Activated naive CD8-positive, alpha-beta T cell treated with anti-CD3 and anti-CD28 coated beads for 36 hours (primary cell): ENCODE results near the gene NMRK1. TPM values are rescaled to one million over a fixed set of nuclear protein-coding genes. Genes with fewer than 3 reads are reported as not detected.

Experiments
- DNase-seq: peaks from one replicate; pipeline ENCODE4 v3.0.0; 2021
- H3K27ac Mint-ChIP-seq: one replicate; pipeline ENCODE4 v1.8.0; 2022; ENCODE audit warnings: mild to moderate bottlenecking, moderate library complexity, mixed read lengths
- H3K27me3 Mint-ChIP-seq: one replicate; pipeline ENCODE4 v1.8.0; 2022; ENCODE audit warnings: mild to moderate bottlenecking, mixed read lengths
- H3K36me3 Mint-ChIP-seq: one replicate; pipeline ENCODE4 v1.8.0; 2021; ENCODE audit warnings: mild to moderate bottlenecking, mixed read lengths
- H3K4me1 Mint-ChIP-seq: one replicate; pipeline ENCODE4 v1.8.0; 2021; ENCODE audit warnings: mixed read lengths
- H3K4me3 Mint-ChIP-seq: one replicate; pipeline ENCODE4 v1.8.0; 2022; ENCODE audit warnings: mild to moderate bottlenecking, moderate library complexity, mixed read lengths
- H3K9me3 Mint-ChIP-seq: one replicate; pipeline ENCODE4 v1.8.0; 2022; ENCODE audit warnings: mixed read lengths
- total RNA-seq, 2 experiments: library from RNA; stranded (reverse); gene quantifications; one replicate each; pipeline ENCODE4 v1.2.3, GENCODE V29; 2021

The NMRK1 gene
- total RNA-seq, 2 experiments from 2014 or later = 8.5 to 9.0 TPM

GRCh38 chr9:75109210-75109839 lies 21.4 kb upstream of the NMRK1 start:
- peaks cover 55% of the 10 kb centered on the region for H3K4me1 Mint-ChIP-seq

DNA sequence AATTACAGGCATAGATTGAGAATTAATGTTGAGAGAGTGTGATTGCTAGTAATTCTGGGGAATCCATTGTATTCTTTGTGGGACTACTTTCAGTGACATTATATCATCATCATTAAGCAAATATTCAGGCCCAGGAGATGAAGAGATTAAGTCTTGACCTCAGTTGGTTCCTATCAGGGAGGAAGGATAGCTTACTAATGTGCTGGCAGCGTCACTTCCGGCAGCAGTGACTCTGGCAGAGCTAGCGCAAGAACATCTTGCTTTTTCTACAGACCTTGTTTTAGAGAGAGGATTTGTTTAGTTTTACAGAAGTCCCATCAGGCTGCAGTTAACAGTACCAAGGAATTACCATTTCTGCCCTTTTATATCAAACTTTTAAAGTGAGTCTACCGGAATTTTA lies 20.6 kb upstream of the NMRK1 start:
- Mint-ChIP-seq H3K9me3 (no peaks in the 10 kb centered on the region), H3K27me3 (no peaks in the 10 kb centered on the region), H3K36me3 (peaks cover 20% of the 10 kb centered on the region), H3K27ac (no peak overlapping the region), H3K4me3 (no peak overlapping the region), H3K4me1 (peaks cover 53% of the 10 kb centered on the region)
- no peak for DNase-seq

More at GRCh38 chr9:75109210-75109839, 21.4 kb upstream of the NMRK1 start:
- DNase-seq = no peak
- no peaks in the 10 kb centered on the region for H3K9me3 Mint-ChIP-seq
- no peak overlapping the region for H3K27ac Mint-ChIP-seq
- H3K36me3 Mint-ChIP-seq = peaks cover 22% of the 10 kb centered on the region
- no peaks in the 10 kb centered on the region for H3K27me3 Mint-ChIP-seq
- no peak overlapping the region for H3K4me3 Mint-ChIP-seq

GRCh38 chr9:75106857-75107256 lies 18.9 kb upstream of the NMRK1 start:
- Mint-ChIP-seq H3K4me1 (peaks cover 48% of the 10 kb centered on the region), H3K27ac (no peak overlapping the region), H3K4me3 (no peak overlapping the region), H3K36me3 (peaks cover 24% of the 10 kb centered on the region), H3K9me3 (no peaks in the 10 kb centered on the region), H3K27me3 (no peaks in the 10 kb centered on the region)
- no peak for DNase-seq

GRCh38 chr9:75105841-75106240 lies 17.9 kb upstream of the NMRK1 start:
- H3K4me3 Mint-ChIP-seq = no peak overlapping the region
- no peak for DNase-seq
- H3K27me3 Mint-ChIP-seq = no peaks in the 10 kb centered on the region
- H3K9me3 Mint-ChIP-seq = no peaks in the 10 kb centered on the region
- no peak overlapping the region for H3K27ac Mint-ChIP-seq
- H3K4me1 Mint-ChIP-seq = peaks cover 47% of the 10 kb centered on the region
- H3K36me3 Mint-ChIP-seq = peaks cover 30% of the 10 kb centered on the region

DNA sequence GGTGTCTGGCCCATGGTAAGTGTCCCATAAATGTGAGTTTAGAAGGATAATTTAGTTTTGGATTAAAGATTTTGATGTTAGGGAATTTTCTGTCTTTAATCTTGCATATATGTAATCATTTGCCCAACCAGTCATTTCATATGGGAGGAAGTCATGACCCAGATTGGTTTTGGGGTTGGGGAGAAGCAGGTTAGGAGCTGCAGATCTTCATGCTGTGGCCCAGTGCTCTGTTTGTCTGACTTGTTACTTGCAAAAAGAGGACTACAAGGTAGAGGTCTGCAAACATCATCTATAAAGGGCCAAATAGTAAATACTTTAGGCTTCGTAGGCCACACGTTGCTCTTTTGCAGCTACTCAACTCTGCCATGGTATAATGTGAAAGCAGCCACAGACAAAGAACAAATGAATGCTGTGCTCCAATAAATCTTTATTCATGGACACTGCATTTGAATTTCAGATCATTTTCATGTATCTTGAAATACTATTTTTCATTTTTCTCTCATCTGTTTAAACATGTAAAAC lies 17.1 kb upstream of the NMRK1 start:
- H3K4me1 Mint-ChIP-seq = peaks cover 42% of the 10 kb centered on the region
- no peak overlapping the region for H3K4me3 Mint-ChIP-seq

DNA sequence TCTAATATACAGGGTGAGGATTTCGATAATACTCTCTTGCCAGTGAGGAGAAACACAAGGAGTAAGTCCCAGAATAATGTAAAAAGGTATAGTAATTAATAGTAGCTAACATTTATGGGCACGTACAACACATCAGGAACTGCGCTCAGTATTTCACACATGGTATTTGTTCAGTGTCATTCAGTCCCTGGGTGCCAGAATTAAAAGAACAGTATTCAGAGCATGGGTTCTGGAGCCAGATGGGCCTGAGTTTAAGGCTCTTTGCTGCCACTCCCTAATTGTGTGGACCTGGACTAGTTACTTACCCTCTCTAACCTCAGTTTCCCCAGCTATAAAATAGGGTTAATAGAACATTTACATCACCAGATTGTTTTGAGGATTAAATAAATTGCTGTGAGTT lies 16.7 kb upstream of the NMRK1 start:
- DNase-seq = no peak
- H3K9me3 Mint-ChIP-seq = no peaks in the 10 kb centered on the region
- H3K27me3 Mint-ChIP-seq = no peaks in the 10 kb centered on the region
- H3K36me3 Mint-ChIP-seq = peaks cover 28% of the 10 kb centered on the region
- peaks cover 40% of the 10 kb centered on the region for H3K4me1 Mint-ChIP-seq
- no peak overlapping the region for H3K4me3 Mint-ChIP-seq
- H3K27ac Mint-ChIP-seq = no peak overlapping the region

More for the DNA sequence above, 17.1 kb upstream of the NMRK1 start:
- Mint-ChIP-seq H3K9me3 (no peaks in the 10 kb centered on the region), H3K27ac (no peak overlapping the region), H3K36me3 (peaks cover 28% of the 10 kb centered on the region), H3K27me3 (no peaks in the 10 kb centered on the region)
- no peak for DNase-seq

- Mint-ChIP-seq H3K9me3 (no peaks in the 10 kb centered on the region), H3K27ac (no peak overlapping the region), H3K4me1 (peaks cover 43% of the 10 kb centered on the region), H3K4me3 (no peak overlapping the region), H3K27me3 (no peaks in the 10 kb centered on the region), H3K36me3 (peaks cover 26% of the 10 kb centered on the region)
- DNase-seq = no peak
Measured at GRCh38 chr9:75102177-75102790, 14.3 kb upstream of the NMRK1 start.

GRCh38 chr9:75101004-75101588 lies 13.1 kb upstream of the NMRK1 start:
- Mint-ChIP-seq H3K4me1 (peaks cover 40% of the 10 kb centered on the region), H3K4me3 (no peak overlapping the region), H3K27ac (peak overlapping the region; percentile 21), H3K36me3 (peaks cover 20% of the 10 kb centered on the region), H3K9me3 (no peaks in the 10 kb centered on the region), H3K27me3 (no peaks in the 10 kb centered on the region)
- no peak for DNase-seq

- H3K36me3 Mint-ChIP-seq = peaks cover 15% of the 10 kb centered on the region
- no peak overlapping the region for H3K4me3 Mint-ChIP-seq
- no peak for DNase-seq
- H3K27me3 Mint-ChIP-seq = no peaks in the 10 kb centered on the region
- peaks cover 46% of the 10 kb centered on the region for H3K4me1 Mint-ChIP-seq
- no peak overlapping the region for H3K27ac Mint-ChIP-seq
- no peaks in the 10 kb centered on the region for H3K9me3 Mint-ChIP-seq
Measured at GRCh38 chr9:75096796-75097195, 8.8 kb upstream of the NMRK1 start.

GRCh38 chr9:75092766-75093165 lies 4.8 kb upstream of the NMRK1 start:
- Mint-ChIP-seq H3K36me3 (peaks cover 4% of the 10 kb centered on the region), H3K4me1 (peaks cover 57% of the 10 kb centered on the region), H3K27ac (peak overlapping the region; percentile 34), H3K4me3 (no peak overlapping the region), H3K9me3 (no peaks in the 10 kb centered on the region), H3K27me3 (no peaks in the 10 kb centered on the region)
- DNase-seq = no peak

GRCh38 chr9:75090579-75090978 lies 2.6 kb upstream of the NMRK1 start:
- H3K27me3 Mint-ChIP-seq = no peaks in the 10 kb centered on the region
- no peak for DNase-seq
- H3K4me1 Mint-ChIP-seq = peaks cover 65% of the 10 kb centered on the region
- H3K4me3 Mint-ChIP-seq = peak overlapping the region; percentile 7
- no peaks in the 10 kb centered on the region for H3K9me3 Mint-ChIP-seq
- H3K27ac Mint-ChIP-seq = peak overlapping the region; percentile 48
- peaks cover 3% of the 10 kb centered on the region for H3K36me3 Mint-ChIP-seq

- Mint-ChIP-seq H3K27ac (peak overlapping the region; percentile 85), H3K4me3 (peak overlapping the region; percentile 92), H3K36me3 (peaks cover 5% of the 10 kb centered on the region), H3K27me3 (no peaks in the 10 kb centered on the region), H3K4me1 (peaks cover 59% of the 10 kb centered on the region), H3K9me3 (no peaks in the 10 kb centered on the region)
- no peak for DNase-seq
Measured at GRCh38 chr9:75089373-75089766, 1.4 kb upstream of the NMRK1 start.

GRCh38 chr9:75088646-75089372 lies 854 bp upstream of the NMRK1 start:
- DNase-seq = peak; percentile 16
- H3K9me3 Mint-ChIP-seq = no peaks in the 10 kb centered on the region
- peaks cover 58% of the 10 kb centered on the region for H3K4me1 Mint-ChIP-seq
- peak overlapping the region; percentile 85 for H3K27ac Mint-ChIP-seq
- peak overlapping the region; percentile 92 for H3K4me3 Mint-ChIP-seq
- H3K27me3 Mint-ChIP-seq = no peaks in the 10 kb centered on the region
- H3K36me3 Mint-ChIP-seq = peaks cover 5% of the 10 kb centered on the region

DNA sequence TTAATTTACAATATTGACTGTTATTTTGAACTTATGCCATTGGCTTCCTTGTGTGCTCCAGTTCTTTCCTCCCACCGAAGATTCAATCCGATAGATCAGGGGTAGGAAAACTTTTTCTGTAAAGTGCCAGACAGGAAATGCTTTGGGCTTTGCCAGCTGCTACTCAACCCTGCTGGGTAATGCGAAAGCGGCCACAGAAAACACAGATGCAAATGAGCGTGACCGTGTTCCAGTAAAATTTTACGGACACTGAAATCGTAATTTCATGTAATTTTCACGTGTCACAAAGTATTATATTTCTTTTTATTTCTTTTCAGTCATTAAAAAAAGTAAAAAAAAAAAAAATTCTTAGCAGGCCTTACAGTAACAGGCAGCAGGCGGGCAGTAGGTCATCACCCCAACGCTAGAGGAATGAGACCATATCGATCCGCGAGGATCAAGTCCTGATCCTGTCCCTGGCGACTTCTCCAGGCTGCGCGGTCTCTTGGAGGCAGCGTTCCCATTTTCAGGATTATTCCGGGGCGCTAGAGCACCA lies 599 bp downstream of the NMRK1 start:
- H3K36me3 Mint-ChIP-seq = peaks cover 9% of the 10 kb centered on the region
- DNase-seq = peak; percentile 44
- no peaks in the 10 kb centered on the region for H3K27me3 Mint-ChIP-seq
- H3K4me3 Mint-ChIP-seq = peak overlapping the region; percentile 87
- H3K4me1 Mint-ChIP-seq = peaks cover 58% of the 10 kb centered on the region
- H3K9me3 Mint-ChIP-seq = no peaks in the 10 kb centered on the region
- peak overlapping the region; percentile 93 for H3K27ac Mint-ChIP-seq
